GM21529 (cell line): ENCODE measurements around the gene NEU4.
"Not testable (repeated sequence)": the region's sequence is repeated elsewhere in the genome, so short reads cannot be mapped to it uniquely, and the experiment has no call there.

Source experiments
- ATAC-seq: cut with Tn5 transposase; IDR thresholded peaks from one replicate; pipeline ENCODE4 v1.9.1; 2021; ENCODE audit not compliant: unreplicated experiment

Gene NEU4

GRCh38 chr2:241833101-241833663 lies 24.2 kb downstream of the NEU4 start:
- no peak for ATAC-seq

- ATAC-seq: not testable (repeated sequence)
Observed at GRCh38 chr2:241833756-241834526, 24.9 kb downstream of the NEU4 start.

GRCh38 chr2:241834527-241835210 lies 25.7 kb downstream of the NEU4 start:
- no peak for ATAC-seq

- ATAC-seq: no peak
Observed at GRCh38 chr2:241835611-241836010, 26.6 kb downstream of the NEU4 start.

GRCh38 chr2:241836292-241836691 lies 27.3 kb downstream of the NEU4 start:
- no peak for ATAC-seq

GRCh38 chr2:241837197-241837965 lies 28.4 kb downstream of the NEU4 start:
- no peak for ATAC-seq

- no peak for ATAC-seq
Observed at GRCh38 chr2:241841181-241842066, 32.4 kb downstream of the NEU4 start.

GRCh38 chr2:241842067-241842415 lies 33.0 kb downstream of the NEU4 start:
- ATAC-seq: no peak

- ATAC-seq: peak; percentile 44
Observed at GRCh38 chr2:241842620-241843211, 33.7 kb downstream of the NEU4 start.

- ATAC-seq: no peak
Observed at GRCh38 chr2:241843321-241844065, 34.5 kb downstream of the NEU4 start.

GRCh38 chr2:241844066-241844728 lies 35.2 kb downstream of the NEU4 start:
- ATAC-seq: peak; percentile 66

- ATAC-seq: no peak
Observed at GRCh38 chr2:241844831-241845578, 36.0 kb downstream of the NEU4 start.

- ATAC-seq: no peak
Observed at GRCh38 chr2:241846406-241846805, 37.4 kb downstream of the NEU4 start.

GRCh38 chr2:241848761-241849615 lies 40.0 kb downstream of the NEU4 start:
- ATAC-seq: no peak

GRCh38 chr2:241849616-241850543 lies 40.9 kb downstream of the NEU4 start:
- no peak for ATAC-seq
